GM23248 (cell line): Measurements from ENCODE around the gene DHX30. TPM values are rescaled to one million over a fixed set of nuclear protein-coding genes. Genes with fewer than 3 reads are reported as not detected.

Experiments used
- DNase-seq: peaks from one replicate; pipeline ENCODE4 v3.0.0-alpha.2; 2015
- H2AFZ ChIP-seq: fragments of 200-600 bp; sonication (generic); 2 replicates; pipeline ENCODE4 v1.6.1; 2016; ENCODE audit warnings: antibody characterized with exemption
- H3F3A ChIP-seq: fragments of 200-600 bp; sonication (generic); 2 replicates; pipeline ENCODE4 v1.6.1; 2016; ENCODE audit warnings: mild to moderate bottlenecking, antibody characterized with exemption, mixed run types; ENCODE audit not compliant: insufficient read depth
- H3K27ac ChIP-seq: fragments of 200-600 bp; sonication (generic); 2 replicates; pipeline ENCODE4 v1.5.1; 2016; ENCODE audit warnings: mild to moderate bottlenecking
- H3K27me3 ChIP-seq: fragments of 200-600 bp; sonication (generic); replicated peaks from 2 replicates; pipeline ENCODE4 v1.6.1; 2016; ENCODE audit warnings: mild to moderate bottlenecking; ENCODE audit not compliant: insufficient read depth
- H3K36me3 ChIP-seq: fragments of 200-600 bp; sonication (generic); 2 replicates; pipeline ENCODE4 v1.6.1; 2016; ENCODE audit warnings: low read depth, mild to moderate bottlenecking
- H3K4me1 ChIP-seq: fragments of 200-600 bp; sonication (generic); 2 replicates; pipeline ENCODE4 v1.6.1; 2016; ENCODE audit warnings: mild to moderate bottlenecking; ENCODE audit not compliant: insufficient read depth
- H3K4me2 ChIP-seq: fragments of 200-600 bp; sonication (generic); one replicate; pipeline ENCODE4 v1.6.1; 2016; ENCODE audit warnings: mild to moderate bottlenecking; ENCODE audit not compliant: unreplicated experiment
- H3K4me3 ChIP-seq: fragments of 200-600 bp; sonication (generic); 2 replicates; pipeline ENCODE4 v1.5.1; 2016; ENCODE audit warnings: mild to moderate bottlenecking
- H3K79me2 ChIP-seq: fragments of 200-600 bp; sonication (generic); 2 replicates; pipeline ENCODE4 v1.6.1; 2016; ENCODE audit warnings: mild to moderate bottlenecking; ENCODE audit not compliant: insufficient read depth
- H3K9ac ChIP-seq: fragments of 200-600 bp; sonication (generic); 2 replicates; pipeline ENCODE4 v1.6.1; 2016; ENCODE audit warnings: mild to moderate bottlenecking
- H3K9me2 ChIP-seq: fragments of 200-600 bp; sonication (generic); 2 replicates; pipeline ENCODE4 v1.6.1; 2016; ENCODE audit warnings: mixed run types, mild to moderate bottlenecking, moderate library complexity; ENCODE audit not compliant: insufficient read depth
- H3K9me3 ChIP-seq: fragments of 200-600 bp; sonication (generic); one replicate; pipeline ENCODE4 v1.6.1; 2017; ENCODE audit warnings: low read depth
- H4K20me1 ChIP-seq: fragments of 200-600 bp; sonication (generic); 2 replicates; pipeline ENCODE4 v1.6.0; 2016; ENCODE audit not compliant: insufficient read depth
- EZH2 ChIP-seq: fragments of 200-600 bp; sonication (generic); IDR thresholded peaks from 2 replicates; pipeline ENCODE4 v1.6.1; 2018; ENCODE audit warnings: antibody characterized with exemption, mild to moderate bottlenecking; ENCODE audit not compliant: insufficient read depth, poor library complexity, severe bottlenecking
- EZH2phosphoT487 ChIP-seq: fragments of 200-600 bp; sonication (generic); IDR thresholded peaks from 2 replicates; pipeline ENCODE4 v1.6.1; 2018; ENCODE audit warnings: antibody characterized with exemption, moderate library complexity, mild to moderate bottlenecking, low read depth; ENCODE audit not compliant: insufficient read depth
- WGBS, 2 experiments: methylation state at CpG; one replicate each; pipeline ENCODE4 v1.1.6; 2015 to 2017; ENCODE audit warnings: low lambda C conversion rate in 2 of 2, low coverage in 1 of 2; ENCODE audit errors: missing lambda C conversion rate in 2 of 2; 5-methylcytosine and 5-hydroxymethylcytosine counted together
- in situ Hi-C: fragments of 300-500 bp; cut with MboI; formaldehyde crosslinking; loops from 2 replicates; pipeline ENCODE4 v1.15.0; 2020
- polyA plus RNA-seq: library from polyadenylated mRNA; unstranded; fragments of >200 nt; fragmentation: Nextera tagmentation; extraction: Ambion mirVana; gene quantifications from 2 replicates; pipeline ENCODE4 v1.2.1, GENCODE V29; 2016
- total RNA-seq: library from RNA; depleted of rRNA; stranded (reverse); fragments of >200 nt; shearing (Covaris generic); gene quantifications from 2 replicates; pipeline ENCODE4 v1.2.3, GENCODE V29; 2014

The DHX30 gene
- total and polyA plus RNA-seq, 2 experiments from 2014 or later = 42.9 to 65.8 TPM

DNA sequence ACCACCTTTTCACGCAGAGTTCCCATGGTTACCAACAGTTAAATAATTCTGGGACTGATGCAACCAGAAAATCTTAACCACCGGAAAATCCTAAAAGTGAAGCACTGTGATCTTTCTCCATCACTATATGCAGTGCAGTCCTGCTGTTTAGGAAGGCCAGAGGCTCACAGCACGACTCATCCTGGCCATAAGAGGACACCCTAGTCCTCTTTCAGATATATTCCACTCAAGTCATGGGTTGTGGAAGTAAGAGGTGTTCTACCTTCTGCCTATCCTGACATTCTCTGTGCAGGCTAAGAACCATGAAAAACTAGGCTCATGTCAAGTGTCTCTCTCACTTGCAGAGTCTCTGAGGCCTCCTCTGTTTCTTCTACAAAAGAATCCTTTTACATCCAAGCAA, 67.2 kb downstream of the DHX30 start:
- peaks cover 12% of the 10 kb centered on the region; the same call in 1 of the 2 replicates for H3K79me2 ChIP-seq
- H3K36me3 ChIP-seq = peaks cover 78% of the 10 kb centered on the region
- H3K9me3 ChIP-seq = no peaks in the 10 kb centered on the region
- in situ Hi-C loops = no loop called here
- 0 out of 2 replicates have a peak, but pooled peaks cover 10% of the 10 kb centered on the region for H3F3A ChIP-seq
- DNase-seq = peak; percentile 47
- no peak for TF ChIP-seq EZH2
- TF ChIP-seq EZH2phosphoT487 = no peak
- H3K4me3 ChIP-seq = no peak overlapping the region
- no peaks in the 10 kb centered on the region for H3K4me1 ChIP-seq
- WGBS, 2 experiments = 83 to 86% methylated on average over 3 of the region's 3 CpGs
- H3K9me2 ChIP-seq = no peaks in the 10 kb centered on the region
- no peak overlapping the region; the same call in 1 of the 2 replicates for H3K27ac ChIP-seq
- H3K27me3 ChIP-seq = no peaks in the 10 kb centered on the region
- no peak overlapping the region for H3K4me2 ChIP-seq
- H2AFZ ChIP-seq = no peak overlapping the region
- no peaks in the 10 kb centered on the region for H4K20me1 ChIP-seq
- H3K9ac ChIP-seq = no peak overlapping the region; the same call in 1 of the 2 replicates

- H3K79me2 ChIP-seq = peaks cover 17% of the 10 kb centered on the region; the same call in 1 of the 2 replicates
- no peaks in the 10 kb centered on the region for H4K20me1 ChIP-seq
- H3K9ac ChIP-seq = no peak overlapping the region; the same call in 1 of the 2 replicates
- H3K4me1 ChIP-seq = no peaks in the 10 kb centered on the region
- no peaks in the 10 kb centered on the region for H3K9me3 ChIP-seq
- no peak for TF ChIP-seq EZH2
- no peak for TF ChIP-seq EZH2phosphoT487
- in situ Hi-C loops = no loop called here
- no peak overlapping the region; the same call in 1 of the 2 replicates for H3K27ac ChIP-seq
- H3K36me3 ChIP-seq = peaks cover 83% of the 10 kb centered on the region
- no peak overlapping the region for H2AFZ ChIP-seq
- DNase-seq = no peak
- no peak overlapping the region for H3K4me2 ChIP-seq
- H3F3A ChIP-seq = 0 out of 2 replicates have a peak, but pooled peaks cover 10% of the 10 kb centered on the region
- WGBS, 2 experiments = 81 to 87% methylated on average over 11 to 12 of the region's 12 CpGs
- no peaks in the 10 kb centered on the region for H3K9me2 ChIP-seq
- H3K4me3 ChIP-seq = no peak overlapping the region
- H3K27me3 ChIP-seq = no peaks in the 10 kb centered on the region
These were observed 67.8 kb downstream of the DHX30 start for GRCh38 chr3:47870702-47871260.

DNA sequence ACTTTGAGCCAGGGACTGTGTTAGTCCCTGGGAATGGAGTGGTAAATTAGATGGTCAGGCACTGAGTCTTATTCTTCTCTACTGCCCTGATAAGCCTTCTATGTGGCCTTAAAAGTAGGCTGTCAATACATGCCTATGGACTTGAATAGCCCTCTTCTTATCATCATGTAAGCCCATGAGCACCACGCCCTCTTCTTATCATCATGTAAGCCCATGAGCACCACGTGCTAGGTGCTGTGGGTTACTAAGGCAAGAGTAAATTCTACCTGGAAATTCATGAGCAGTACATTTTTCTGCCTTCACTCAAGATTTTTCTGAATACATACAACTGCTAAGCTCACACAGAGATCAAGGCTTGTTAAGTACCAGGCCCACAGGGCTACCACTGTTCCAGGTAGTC, 68.5 kb downstream of the DHX30 start:
- no peaks in the 10 kb centered on the region for H3K27me3 ChIP-seq
- no peak overlapping the region for H3K4me2 ChIP-seq
- peaks cover 17% of the 10 kb centered on the region; the same call in 1 of the 2 replicates for H3K79me2 ChIP-seq
- no peak for TF ChIP-seq EZH2
- TF ChIP-seq EZH2phosphoT487 = no peak
- H3K4me3 ChIP-seq = no peak overlapping the region
- no peaks in the 10 kb centered on the region for H3K4me1 ChIP-seq
- H3K9me2 ChIP-seq = no peaks in the 10 kb centered on the region
- no peaks in the 10 kb centered on the region for H3K9me3 ChIP-seq
- H3K27ac ChIP-seq = no peak overlapping the region
- no peak overlapping the region for H2AFZ ChIP-seq
- 92 to 98% methylated on average over 2 of the region's 2 CpGs for WGBS, 2 experiments
- in situ Hi-C loops = no loop called here
- no peak overlapping the region for H3K9ac ChIP-seq
- DNase-seq = no peak
- peaks cover 83% of the 10 kb centered on the region for H3K36me3 ChIP-seq
- 0 out of 2 replicates have a peak, but pooled peaks cover 10% of the 10 kb centered on the region for H3F3A ChIP-seq
- H4K20me1 ChIP-seq = no peaks in the 10 kb centered on the region

DNA sequence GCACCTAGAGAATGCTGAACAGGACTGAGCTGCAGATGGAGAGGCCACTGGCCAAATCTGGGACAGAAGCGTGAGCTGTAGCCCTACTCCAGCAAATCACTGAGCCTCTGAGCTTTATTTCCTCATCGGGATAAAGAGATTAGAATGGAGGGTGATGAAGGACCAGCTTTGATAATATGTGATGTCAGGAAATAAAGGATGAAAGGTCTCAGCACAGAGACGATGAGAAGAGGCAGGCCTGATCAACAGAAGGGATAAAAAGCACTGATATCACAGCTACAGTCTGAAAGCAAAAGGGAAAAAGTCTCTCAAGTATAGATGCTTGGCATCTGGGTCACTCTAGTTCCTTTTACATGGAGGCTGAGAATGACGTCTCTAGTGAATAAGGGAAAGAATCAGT, 70.0 kb downstream of the DHX30 start:
- in situ Hi-C loops = no loop called here
- Histone ChIP-seq H3K36me3 (peaks cover 80% of the 10 kb centered on the region), H3K79me2 (peaks cover 22% of the 10 kb centered on the region), H3K27me3 (no peaks in the 10 kb centered on the region), H2AFZ (no peak overlapping the region), H3K27ac (no peak overlapping the region), H3K4me1 (no peaks in the 10 kb centered on the region), H4K20me1 (no peaks in the 10 kb centered on the region), H3K9me2 (no peaks in the 10 kb centered on the region), H3K9me3 (no peaks in the 10 kb centered on the region), H3K4me3 (no peak overlapping the region), H3K4me2 (no peak overlapping the region), H3K9ac (no peak overlapping the region), H3F3A (0 out of 2 replicates have a peak, but pooled peaks cover 10% of the 10 kb centered on the region)
- TF ChIP-seq EZH2 (no peak), EZH2phosphoT487 (no peak)
- WGBS, 2 experiments = 55 to 56% methylated on average over 4 of the region's 4 CpGs
- DNase-seq = no peak
